GM23338 (cell line): Measurements from ENCODE around the gene MOK. TPM values are rescaled to one million over a fixed set of nuclear protein-coding genes. Genes with fewer than 3 reads are reported as not detected.
A peak's percentile ranks its signal among the peaks of the same experiment; 100 is the strongest.

Experiments used
- ATAC-seq: fragments of 200-7000 bp; cut with Tn5 transposase; 3 replicates; pipeline ENCODE4 v1.9.1; 2020
- DNase-seq: peaks from one replicate; pipeline ENCODE4 v3.0.0-alpha.2; 2015; ENCODE audit warnings: low spot score
- H2AFZ ChIP-seq: fragments of 200-600 bp; sonication (generic); 2 replicates; pipeline ENCODE4 v1.8.0; 2016; ENCODE audit warnings: antibody characterized with exemption, mild to moderate bottlenecking, moderate library complexity
- H3F3A ChIP-seq: fragments of 200-600 bp; sonication (generic); replicated peaks from 2 replicates; pipeline ENCODE4 v1.8.0; 2017; ENCODE audit warnings: antibody characterized with exemption, mixed run types, low read depth
- H3K27ac ChIP-seq: fragments of 200-600 bp; sonication (generic); 2 replicates; pipeline ENCODE4 v1.6.1; 2016; ENCODE audit warnings: low read depth
- H3K27me3 ChIP-seq: fragments of 200-600 bp; sonication (generic); 2 replicates; pipeline ENCODE4 v1.8.0; 2016; ENCODE audit warnings: mild to moderate bottlenecking, mixed run types, moderate library complexity; ENCODE audit not compliant: insufficient read depth
- H3K36me3 ChIP-seq: fragments of 200-600 bp; sonication (generic); 2 replicates; pipeline ENCODE4 v1.8.0; 2016; ENCODE audit warnings: mild to moderate bottlenecking; ENCODE audit not compliant: insufficient read depth
- H3K4me1 ChIP-seq: fragments of 200-600 bp; sonication (generic); 2 replicates; pipeline ENCODE4 v1.8.0; 2016; ENCODE audit warnings: mild to moderate bottlenecking, moderate library complexity; ENCODE audit not compliant: insufficient read depth
- H3K4me2 ChIP-seq: fragments of 200-600 bp; sonication (generic); 2 replicates; pipeline ENCODE4 v1.7.1; 2017; ENCODE audit warnings: mixed run types
- H3K4me3 ChIP-seq: fragments of 200-600 bp; sonication (generic); 2 replicates; pipeline ENCODE4 v1.6.1; 2016; ENCODE audit warnings: mixed run types
- H3K79me2 ChIP-seq: fragments of 200-600 bp; sonication (generic); replicated peaks from 2 replicates; pipeline ENCODE4 v1.8.0; 2017; ENCODE audit warnings: mild to moderate bottlenecking; ENCODE audit not compliant: insufficient read depth
- H3K9me2 ChIP-seq: fragments of 200-600 bp; sonication (generic); 2 replicates; pipeline ENCODE4 v1.8.0; 2017; ENCODE audit not compliant: insufficient read depth
- H4K20me1 ChIP-seq: fragments of 200-600 bp; sonication (generic); replicated peaks from 2 replicates; pipeline ENCODE4 v1.8.0; 2017; ENCODE audit warnings: mild to moderate bottlenecking; ENCODE audit not compliant: insufficient read depth
- H3K27ac Mint-ChIP-seq: 2 replicates; pipeline ENCODE4 v1.8.0; 2020; ENCODE audit warnings: inconsistent platforms, mild to moderate bottlenecking, moderate library complexity, mixed read lengths
- H3K27me3 Mint-ChIP-seq: 3 replicates; pipeline ENCODE4 v1.8.0; 2022; ENCODE audit warnings: low read depth, mild to moderate bottlenecking, moderate library complexity, mixed read lengths, inconsistent platforms; ENCODE audit not compliant: insufficient read depth, poor library complexity
- H3K36me3 Mint-ChIP-seq: 3 replicates; pipeline ENCODE4 v1.8.0; 2021; ENCODE audit warnings: low read depth, mild to moderate bottlenecking, inconsistent platforms, moderate library complexity, mixed read lengths
- H3K4me1 Mint-ChIP-seq: 3 replicates; pipeline ENCODE4 v1.8.0; 2020; ENCODE audit warnings: mild to moderate bottlenecking, inconsistent platforms, mixed read lengths
- H3K4me3 Mint-ChIP-seq: 3 replicates; pipeline ENCODE4 v1.8.0; 2021; ENCODE audit warnings: moderate library complexity, mild to moderate bottlenecking, inconsistent platforms, mixed read lengths
- H3K9me3 Mint-ChIP-seq: 3 replicates; pipeline ENCODE4 v1.8.0; 2020; ENCODE audit warnings: moderate library complexity, mild to moderate bottlenecking, inconsistent platforms, mixed read lengths
- CREB1 ChIP-seq: fragments of 250-450 bp; sonication (Bioruptor Pico); IDR thresholded peaks from 2 replicates; pipeline ENCODE4 v1.5.0; 2020; ENCODE audit warnings: low read depth, mild to moderate bottlenecking, moderate library complexity
- EZH2phosphoT487 ChIP-seq: fragments of 200-600 bp; sonication (generic); IDR thresholded peaks from one replicate; pipeline ENCODE4 v1.8.1; 2018; ENCODE audit warnings: antibody characterized with exemption; ENCODE audit not compliant: unreplicated experiment
- JUNB ChIP-seq: IDR thresholded peaks from one replicate; pipeline ENCODE4 v1.6.1; 2016; ENCODE audit warnings: antibody characterized with exemption; ENCODE audit not compliant: unreplicated experiment
- NANOG ChIP-seq: IDR thresholded peaks from 2 replicates; pipeline ENCODE4 v1.6.1; 2016; ENCODE audit warnings: antibody characterized with exemption, borderline replicate concordance
- POLR2AphosphoS5 ChIP-seq: IDR thresholded peaks from 2 replicates; pipeline ENCODE4 v1.6.1; 2016; ENCODE audit warnings: antibody characterized with exemption, low read depth
- STAT1 ChIP-seq: IDR thresholded peaks from one replicate; pipeline ENCODE4 v1.6.1; 2016; ENCODE audit warnings: antibody characterized with exemption; ENCODE audit not compliant: unreplicated experiment
- ZNF114 ChIP-seq: fragments of 250-450 bp; sonication (Bioruptor Pico); IDR thresholded peaks from 2 replicates; pipeline ENCODE4 v1.5.0; 2020; ENCODE audit warnings: mild to moderate bottlenecking, moderate library complexity
- ZNF462 ChIP-seq: fragments of 250-450 bp; sonication (Bioruptor Pico); IDR thresholded peaks from 2 replicates; pipeline ENCODE4 v1.5.0; 2020; ENCODE audit warnings: mild to moderate bottlenecking, moderate library complexity
- polyA plus RNA-seq: library from polyadenylated mRNA; unstranded; fragments of >200 nt; fragmentation: Nextera tagmentation; extraction: Ambion mirVana; gene quantifications from 2 replicates; pipeline ENCODE4 v1.2.1, GENCODE V29; 2016
- total RNA-seq: library from RNA; depleted of rRNA; stranded (reverse); fragments of >200 nt; shearing (Covaris generic); gene quantifications from 2 replicates; pipeline ENCODE4 v1.2.3, GENCODE V29; 2014
- TF ChIP-seq, protein P1 (sequence below): IDR thresholded peaks from one replicate; pipeline ENCODE4 v1.6.1; 2018; ENCODE audit warnings: antibody characterized with exemption; ENCODE audit not compliant: unreplicated experiment

The MOK gene
- total and polyA plus RNA-seq, 2 experiments from 2014 or later: 3.1 TPM

GRCh38 chr14:102262929-102263462 is 42.0 kb downstream of the MOK start:
- no peak overlapping the region for H3K4me3 Mint-ChIP-seq
- Histone ChIP-seq H3K4me2 (no peak overlapping the region), H2AFZ (peak overlapping the region; percentile 39; the same call in 1 of the 2 replicates), H3K9me2 (no peaks in the 10 kb centered on the region), H3K27ac (no peak overlapping the region), H4K20me1 (no peaks in the 10 kb centered on the region), H3K4me3 (no peak overlapping the region), H3K36me3 (no peaks in the 10 kb centered on the region), H3K4me1 (no peaks in the 10 kb centered on the region), H3F3A (no peaks in the 10 kb centered on the region), H3K27me3 (no peaks in the 10 kb centered on the region), H3K79me2 (no peaks in the 10 kb centered on the region)
- ATAC-seq: peak; percentile 98
- H3K27ac Mint-ChIP-seq: peak overlapping the region; percentile 12; the same call in 1 of the 2 replicates
- no peaks in the 10 kb centered on the region for H3K36me3 Mint-ChIP-seq
- TF ChIP-seq CREB1: no peak
- no peak for TF ChIP-seq EZH2phosphoT487
- TF ChIP-seq ZNF114 (CRISPR knock-in tag): no peak
- TF ChIP-seq JUNB: no peak
- TF ChIP-seq, protein P1, sequence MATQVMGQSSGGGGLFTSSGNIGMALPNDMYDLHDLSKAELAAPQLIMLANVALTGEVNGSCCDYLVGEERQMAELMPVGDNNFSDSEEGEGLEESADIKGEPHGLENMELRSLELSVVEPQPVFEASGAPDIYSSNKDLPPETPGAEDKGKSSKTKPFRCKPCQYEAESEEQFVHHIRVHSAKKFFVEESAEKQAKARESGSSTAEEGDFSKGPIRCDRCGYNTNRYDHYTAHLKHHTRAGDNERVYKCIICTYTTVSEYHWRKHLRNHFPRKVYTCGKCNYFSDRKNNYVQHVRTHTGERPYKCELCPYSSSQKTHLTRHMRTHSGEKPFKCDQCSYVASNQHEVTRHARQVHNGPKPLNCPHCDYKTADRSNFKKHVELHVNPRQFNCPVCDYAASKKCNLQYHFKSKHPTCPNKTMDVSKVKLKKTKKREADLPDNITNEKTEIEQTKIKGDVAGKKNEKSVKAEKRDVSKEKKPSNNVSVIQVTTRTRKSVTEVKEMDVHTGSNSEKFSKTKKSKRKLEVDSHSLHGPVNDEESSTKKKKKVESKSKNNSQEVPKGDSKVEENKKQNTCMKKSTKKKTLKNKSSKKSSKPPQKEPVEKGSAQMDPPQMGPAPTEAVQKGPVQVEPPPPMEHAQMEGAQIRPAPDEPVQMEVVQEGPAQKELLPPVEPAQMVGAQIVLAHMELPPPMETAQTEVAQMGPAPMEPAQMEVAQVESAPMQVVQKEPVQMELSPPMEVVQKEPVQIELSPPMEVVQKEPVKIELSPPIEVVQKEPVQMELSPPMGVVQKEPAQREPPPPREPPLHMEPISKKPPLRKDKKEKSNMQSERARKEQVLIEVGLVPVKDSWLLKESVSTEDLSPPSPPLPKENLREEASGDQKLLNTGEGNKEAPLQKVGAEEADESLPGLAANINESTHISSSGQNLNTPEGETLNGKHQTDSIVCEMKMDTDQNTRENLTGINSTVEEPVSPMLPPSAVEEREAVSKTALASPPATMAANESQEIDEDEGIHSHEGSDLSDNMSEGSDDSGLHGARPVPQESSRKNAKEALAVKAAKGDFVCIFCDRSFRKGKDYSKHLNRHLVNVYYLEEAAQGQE: no peak
- no peak for TF ChIP-seq NANOG
- no peak for TF ChIP-seq POLR2AphosphoS5
- TF ChIP-seq ZNF462: no peak
- TF ChIP-seq STAT1: no peak
- peaks cover 1% of the 10 kb centered on the region for H3K27me3 Mint-ChIP-seq
- peak; percentile 46 for DNase-seq
- no peaks in the 10 kb centered on the region; the same call in 2 of the 3 replicates for H3K9me3 Mint-ChIP-seq
- peaks cover 7% of the 10 kb centered on the region; the same call in 2 of the 3 replicates for H3K4me1 Mint-ChIP-seq
